ENCODE results near the gene UVRAG. TPM values are rescaled to one million over a fixed set of nuclear protein-coding genes. Genes with fewer than 3 reads are reported as not detected.

Gene UVRAG
- total RNA-seq, 2 experiments from 2014 or later, result 16.5 to 19.5 TPM

GRCh38 chr11:76044750-76045320, 229.8 kb downstream of the UVRAG start:
- no peaks in the 10 kb centered on the region for H3K4me1 ChIP-seq (ENCODE audit: insufficient read depth, low read length)
- Mint-ChIP-seq H3K27ac (no peak overlapping the region), H3K4me3 (no peak overlapping the region), H3K4me1 (ENCODE audit: low read depth) (no peaks in the 10 kb centered on the region), H3K9me3 (peaks cover 3% of the 10 kb centered on the region), H3K36me3 (ENCODE audit: low read depth) (peaks cover 87% of the 10 kb centered on the region), H3K27me3 (no peaks in the 10 kb centered on the region)
- no peak overlapping the region for H3K4me3 ChIP-seq (ENCODE audit: low read length)
- DNase-seq (no peak), ATAC-seq (ENCODE audit: poor library complexity) (no peak)
- H3K36me3 ChIP-seq (ENCODE audit: insufficient read depth, low read length), result peaks cover 3% of the 10 kb centered on the region
- no peak overlapping the region for H3K27ac ChIP-seq (ENCODE audit: low read depth in 1 of 2, low read length in 2 of 2)
- intact Hi-C loops (cut with DNase I, micrococcal nuclease), result loop anchor here in 1 of 2 experiments (5.0 kb wide), 1 partner anchor 307 kb away; no protein-coding TSS in a partner anchor
- TF ChIP-seq CTCF (IDR thresholded peaks at IDR 0.05), result no peak
- no peaks in the 10 kb centered on the region for H3K27me3 ChIP-seq (ENCODE audit: control insufficient read depth in 1 of 2, insufficient read depth in 2 of 2, low read length in 2 of 2)
- CTCF ChIA-PET, result no interaction called here
- H3K9me3 ChIP-seq (ENCODE audit: control insufficient read depth in 1 of 2, insufficient read depth in 1 of 2, low read length in 2 of 2), result peaks cover 12 to 27% of the 10 kb centered on the region in 2 experiments
- POLR2A ChIA-PET, result no interaction called here

GRCh38 chr11:76047231-76047630, 232.2 kb downstream of the UVRAG start:
- Mint-ChIP-seq H3K36me3 (ENCODE audit: low read depth) (peaks cover 84% of the 10 kb centered on the region), H3K27me3 (no peaks in the 10 kb centered on the region), H3K4me1 (ENCODE audit: low read depth) (no peaks in the 10 kb centered on the region), H3K9me3 (peaks cover 3% of the 10 kb centered on the region), H3K4me3 (no peak overlapping the region), H3K27ac (no peak overlapping the region)
- Histone ChIP-seq H3K27me3 (ENCODE audit: control insufficient read depth in 1 of 2, insufficient read depth in 2 of 2, low read length in 2 of 2) (no peaks in the 10 kb centered on the region), H3K9me3 (ENCODE audit: control insufficient read depth in 1 of 2, insufficient read depth in 1 of 2, low read length in 2 of 2) (peaks cover 12 to 27% of the 10 kb centered on the region in 2 experiments), H3K4me3 (ENCODE audit: low read length) (no peak overlapping the region), H3K4me1 (ENCODE audit: insufficient read depth, low read length) (no peaks in the 10 kb centered on the region), H3K27ac (ENCODE audit: low read depth in 1 of 2, low read length in 2 of 2) (no peak overlapping the region), H3K36me3 (ENCODE audit: insufficient read depth, low read length) (peaks cover 3% of the 10 kb centered on the region)
- ChIA-PET POLR2A (no interaction called here), CTCF (no interaction called here)
- no peak for TF ChIP-seq CTCF (IDR thresholded peaks at IDR 0.05)
- ATAC-seq (ENCODE audit: poor library complexity) (no peak), DNase-seq (no peak)
- intact Hi-C loops (cut with DNase I, micrococcal nuclease), result loop anchor here in 1 of 2 experiments (5.0 kb wide), 1 partner anchor 305 kb away; no protein-coding TSS in a partner anchor

GRCh38 chr11:76047766-76048165, 232.8 kb downstream of the UVRAG start:
- Histone ChIP-seq H3K36me3 (ENCODE audit: insufficient read depth, low read length) (peaks cover 3% of the 10 kb centered on the region), H3K27me3 (ENCODE audit: control insufficient read depth in 1 of 2, insufficient read depth in 2 of 2, low read length in 2 of 2) (no peaks in the 10 kb centered on the region), H3K9me3 (ENCODE audit: control insufficient read depth in 1 of 2, insufficient read depth in 1 of 2, low read length in 2 of 2) (peaks cover 12 to 27% of the 10 kb centered on the region in 2 experiments), H3K27ac (ENCODE audit: low read depth in 1 of 2, low read length in 2 of 2) (no peak overlapping the region), H3K4me1 (ENCODE audit: insufficient read depth, low read length) (no peaks in the 10 kb centered on the region), H3K4me3 (ENCODE audit: low read length) (no peak overlapping the region)
- intact Hi-C loops (cut with DNase I, micrococcal nuclease), result loop anchor here in 1 of 2 experiments (5.0 kb wide), 1 partner anchor 305 kb away; no protein-coding TSS in a partner anchor
- Mint-ChIP-seq H3K4me3 (no peak overlapping the region), H3K9me3 (peaks cover 3% of the 10 kb centered on the region), H3K27ac (no peak overlapping the region), H3K36me3 (ENCODE audit: low read depth) (peaks cover 83% of the 10 kb centered on the region), H3K4me1 (ENCODE audit: low read depth) (no peaks in the 10 kb centered on the region), H3K27me3 (no peaks in the 10 kb centered on the region)
- ChIA-PET CTCF (no interaction called here), POLR2A (no interaction called here)
- DNase-seq (no peak), ATAC-seq (ENCODE audit: poor library complexity) (no peak)
- TF ChIP-seq CTCF (IDR thresholded peaks at IDR 0.05), result no peak

Measured in CD4-positive, alpha-beta T cell (primary cell).